Stimulated activated CD4-positive, alpha-beta T cell treated with anti-CD3 and anti-CD28 coated beads, Interleukin-2, amount 100 ng/mL, for 4 hours (primary cell): ENCODE data around the gene ABR.

Experiments
- DNase-seq: peaks from one replicate; pipeline ENCODE4 v3.0.0-alpha.2; 2020; ENCODE audit warnings: low read depth

The ABR gene

GRCh38 chr17:1030684-1031532 is 148.9 kb downstream of the ABR start:
- DNase-seq: no peak

- DNase-seq: no peak
These were observed 149.7 kb downstream of the ABR start for GRCh38 chr17:1029922-1030644.

GRCh38 chr17:1029196-1029921 is 150.4 kb downstream of the ABR start:
- no peak for DNase-seq

GRCh38 chr17:1027044-1027443 is 152.7 kb downstream of the ABR start:
- no peak for DNase-seq

- DNase-seq: no peak
These were observed 153.2 kb downstream of the ABR start for GRCh38 chr17:1026599-1026975.

GRCh38 chr17:1025733-1026598 is 153.8 kb downstream of the ABR start:
- DNase-seq: no peak

- no peak for DNase-seq
These were observed 155.7 kb downstream of the ABR start for GRCh38 chr17:1024076-1024475.

- no peak for DNase-seq
These were observed 157.3 kb downstream of the ABR start for GRCh38 chr17:1022278-1023024.

- DNase-seq: no peak
These were observed 158.6 kb downstream of the ABR start for GRCh38 chr17:1021147-1021546.

GRCh38 chr17:1019451-1019850 is 160.3 kb downstream of the ABR start:
- no peak for DNase-seq

- DNase-seq: no peak
These were observed 161.2 kb downstream of the ABR start for GRCh38 chr17:1018547-1018946.

GRCh38 chr17:1013729-1014090 is 166.1 kb downstream of the ABR start:
- no peak for DNase-seq

GRCh38 chr17:1012823-1013728 is 166.7 kb downstream of the ABR start:
- DNase-seq: no peak

GRCh38 chr17:1011760-1012735 is 167.7 kb downstream of the ABR start:
- DNase-seq: no peak

GRCh38 chr17:1011138-1011537 is 168.6 kb downstream of the ABR start:
- DNase-seq: no peak

- DNase-seq: no peak
These were observed 169.2 kb downstream of the ABR start for GRCh38 chr17:1010586-1010985.

- no peak for DNase-seq
These were observed 169.7 kb downstream of the ABR start for GRCh38 chr17:1010086-1010450.

GRCh38 chr17:1009229-1010085 is 170.3 kb downstream of the ABR start:
- no peak for DNase-seq
